ENCODE results near the gene ASPG.

DNA sequence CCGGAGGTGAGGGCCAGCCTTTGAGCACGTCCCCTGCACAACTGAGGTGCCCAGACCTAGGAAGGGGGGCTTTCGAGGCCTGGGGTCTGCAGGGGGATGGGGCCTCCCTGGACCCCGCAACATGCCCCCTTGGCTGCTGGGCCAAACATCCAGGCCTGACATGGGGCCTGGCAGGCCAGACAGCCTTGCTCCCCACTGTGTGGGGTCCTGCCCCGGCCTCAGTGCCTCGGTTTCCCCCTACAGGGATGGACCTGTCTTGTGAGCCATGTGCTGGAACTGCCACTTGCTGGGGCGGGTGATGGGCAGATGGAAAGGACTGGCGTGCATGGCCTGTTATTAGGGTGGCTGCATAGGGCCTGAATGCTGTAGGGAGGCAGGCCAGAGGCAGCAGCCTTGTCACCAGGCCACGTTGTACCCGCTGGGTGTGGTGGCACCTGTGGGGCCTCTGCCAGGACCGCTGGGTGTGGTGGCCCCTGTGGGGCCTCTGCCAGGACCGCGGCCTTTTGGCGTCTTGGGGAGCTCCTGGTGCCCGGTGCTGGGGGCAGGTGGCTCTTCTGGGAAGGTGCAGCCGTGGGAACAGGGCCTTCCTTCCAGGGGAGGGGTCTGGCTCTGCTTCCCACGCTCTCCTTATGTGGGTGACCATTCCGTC is 20.4 kb downstream of the ASPG start:
- TF ChIP-seq, protein P1, sequence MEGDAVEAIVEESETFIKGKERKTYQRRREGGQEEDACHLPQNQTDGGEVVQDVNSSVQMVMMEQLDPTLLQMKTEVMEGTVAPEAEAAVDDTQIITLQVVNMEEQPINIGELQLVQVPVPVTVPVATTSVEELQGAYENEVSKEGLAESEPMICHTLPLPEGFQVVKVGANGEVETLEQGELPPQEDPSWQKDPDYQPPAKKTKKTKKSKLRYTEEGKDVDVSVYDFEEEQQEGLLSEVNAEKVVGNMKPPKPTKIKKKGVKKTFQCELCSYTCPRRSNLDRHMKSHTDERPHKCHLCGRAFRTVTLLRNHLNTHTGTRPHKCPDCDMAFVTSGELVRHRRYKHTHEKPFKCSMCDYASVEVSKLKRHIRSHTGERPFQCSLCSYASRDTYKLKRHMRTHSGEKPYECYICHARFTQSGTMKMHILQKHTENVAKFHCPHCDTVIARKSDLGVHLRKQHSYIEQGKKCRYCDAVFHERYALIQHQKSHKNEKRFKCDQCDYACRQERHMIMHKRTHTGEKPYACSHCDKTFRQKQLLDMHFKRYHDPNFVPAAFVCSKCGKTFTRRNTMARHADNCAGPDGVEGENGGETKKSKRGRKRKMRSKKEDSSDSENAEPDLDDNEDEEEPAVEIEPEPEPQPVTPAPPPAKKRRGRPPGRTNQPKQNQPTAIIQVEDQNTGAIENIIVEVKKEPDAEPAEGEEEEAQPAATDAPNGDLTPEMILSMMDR (IDR thresholded peaks at IDR 0.05; ENCODE audit: insufficient read depth, low read length, poor library complexity, severe bottlenecking), result no peak
- no peak for TF ChIP-seq EZH2phosphoT487 (conservative IDR thresholded peaks at IDR 0.05; ENCODE audit: low read length)
